GM12878 (cell line): ENCODE data around the gene FAF1. TPM values are rescaled to one million over a fixed set of nuclear protein-coding genes. Genes with fewer than 3 reads are reported as not detected.
"Not testable (repeated sequence)": the region's sequence is repeated elsewhere in the genome, so short reads cannot be mapped to it uniquely, and the experiment has no call there.

Experiments
- ATAC-seq: fragments of 200-7000 bp; cut with Tn5 transposase; 3 replicates; pipeline ENCODE4 v1.9.1; 2020; ENCODE audit warnings: mild to moderate bottlenecking, moderate library complexity
- BruUV-seq: library from RNA; stranded (reverse); fragments of 400-500 nt; replicated peaks from 2 replicates; lab custom pipeline; 2021; lab: Mats Ljungman, UMichigan
- CTCF ChIA-PET: fragments of 300-600 bp; sonication (Branson Sonifier 250); formaldehyde crosslinking; extraction: SDS; loops from one replicate; lab custom pipeline; 2021; ENCODE audit warnings: inconsistent platforms; lab: Yijun Ruan, JAX
- POLR2A ChIA-PET: fragments of 350-600 bp; formaldehyde crosslinking; extraction: SDS; loops from one replicate; lab custom pipeline; 2021; ENCODE audit warnings: inconsistent platforms; lab: Charles Lee
- RAD21 ChIA-PET: fragments of 300-600 bp; sonication (Branson Sonifier 250); formaldehyde crosslinking; loops from one replicate; lab custom pipeline; 2023; ENCODE audit warnings: antibody characterized with exemption; ENCODE audit not compliant: unreplicated experiment; lab: Charles Lee
- SMC1A ChIA-PET: fragments of 300-600 bp; sonication (Branson Sonifier 250); formaldehyde crosslinking; loops from one replicate; lab custom pipeline; 2023; ENCODE audit not compliant: unreplicated experiment, uncharacterized antibody; lab: Charles Lee
- DNase-seq: peaks from one replicate; pipeline ENCODE4 v3.0.0-alpha.2; 2011; ENCODE audit warnings: low read depth, low spot score
- FAIRE-seq: peaks from 3 replicates; lab custom pipeline; 2011; peaks lifted over from hg19 to GRCh38; lab: Jason Lieb, UNC
- H2AFZ ChIP-seq: 2 replicates; pipeline ENCODE4 v1.6.0; 2011; ENCODE audit warnings: low read depth, low read length, control low read depth; ENCODE audit not compliant: control insufficient read depth
- H3K27ac ChIP-seq: 2 replicates; pipeline ENCODE4 v1.5.1; 2011; ENCODE audit warnings: control low read depth; ENCODE audit not compliant: control insufficient read depth, insufficient read depth
- H3K27me3 ChIP-seq, 2 experiments: replicated peaks in 1 of 2; 2 replicates each; pipeline versions ENCODE4 v1.6.0 to v1.6.1; 2011; ENCODE audit warnings: low read length in 1 of 2; ENCODE audit not compliant: control insufficient read depth in 2 of 2, insufficient read depth in 2 of 2
- H3K36me3 ChIP-seq, 2 experiments: 2 replicates each; pipeline ENCODE4 v1.5.1; 2011; ENCODE audit warnings: low read length in 1 of 2; ENCODE audit not compliant: control insufficient read depth in 2 of 2, insufficient read depth in 2 of 2
- H3K4me1 ChIP-seq: 2 replicates; pipeline ENCODE4 v1.6.1; 2011; ENCODE audit warnings: mild to moderate bottlenecking, low read length, moderate library complexity, mixed read lengths; ENCODE audit not compliant: control insufficient read depth, insufficient read depth
- H3K4me2 ChIP-seq: 2 replicates; pipeline ENCODE4 v1.6.0; 2011; ENCODE audit warnings: control low read depth; ENCODE audit not compliant: control insufficient read depth, insufficient read depth
- H3K4me3 ChIP-seq: fragments of 200-600 bp; sonication (generic); 2 replicates; pipeline ENCODE4 v1.5.1; 2016
- H3K79me2 ChIP-seq: 2 replicates; pipeline ENCODE4 v1.6.0; 2011; ENCODE audit warnings: low read length; ENCODE audit not compliant: control insufficient read depth, insufficient read depth
- H3K9ac ChIP-seq: 2 replicates; pipeline ENCODE4 v1.8.0; 2011; ENCODE audit warnings: low read length, control low read depth, mixed read lengths; ENCODE audit not compliant: control insufficient read depth, insufficient read depth
- H3K9me3 ChIP-seq: replicated peaks from 3 replicates; pipeline ENCODE4 v1.5.1; 2011; ENCODE audit warnings: mild to moderate bottlenecking, low read length; ENCODE audit not compliant: control insufficient read depth, insufficient read depth
- H4K20me1 ChIP-seq: 2 replicates; pipeline ENCODE4 v1.6.0; 2011; ENCODE audit not compliant: control insufficient read depth, insufficient read depth
- WGBS: methylation state at CpG from one replicate; pipeline ENCODE4 v1.1.6; 2016; ENCODE audit warnings: low lambda C conversion rate; ENCODE audit not compliant: insufficient replicate concordance, insufficient coverage; ENCODE audit errors: missing lambda C conversion rate; 5-methylcytosine and 5-hydroxymethylcytosine counted together
- in situ Hi-C: fragments of 300-500 bp; cut with MboI; formaldehyde crosslinking; loops from 9 replicates; pipeline ENCODE4 v1.14.3; 2018; ENCODE audit warnings: mixed read lengths
- intact Hi-C: fragments of 100-400 bp; cut with micrococcal nuclease; formaldehyde crosslinking; loops from one replicate; pipeline ENCODE4 v1.14.2; 2022; ENCODE audit not compliant: unreplicated experiment
- polyA plus RNA-seq, 11 experiments: library from polyadenylated mRNA; depleted of rRNA in 4 of 11; unstranded in 6 of 11; stranded (reverse) in 5 of 11; fragments of >200 nt; fragmentation: Nextera tagmentation in 4 of 11; fragmentation: Illumina TruSeq in 1 of 11; extraction: Ambion mirVana in 4 of 11; extraction: Trizol in 1 of 11; gene quantifications; 1 replicate in 1 of 11; 2 replicates in 10 of 11; pipeline versions ENCODE4 v1.2.1 to v1.2.3, GENCODE V29; 2011 to 2016; ENCODE audit warnings: inconsistent platforms in 2 of 11, missing spikeins in 2 of 11, low read depth in 1 of 11
- total RNA-seq, 4 experiments: library from RNA; depleted of rRNA in 3 of 4; stranded (reverse); fragments of >200 nt in 3 of 4; fragmentation: Illumina TruSeq in 1 of 4; extraction: Trizol in 1 of 4; gene quantifications; 2 replicates each; pipeline versions ENCODE4 v1.2.1 to v1.2.3, GENCODE V29; 2013 to 2021

The FAF1 gene
- total and polyA plus RNA-seq, 10 of the 15 experiments (the other 5 are each of a cell fraction or from before 2014, with no cell fraction given), result 8.6 to 54.5 (median 23.7) TPM

DNA sequence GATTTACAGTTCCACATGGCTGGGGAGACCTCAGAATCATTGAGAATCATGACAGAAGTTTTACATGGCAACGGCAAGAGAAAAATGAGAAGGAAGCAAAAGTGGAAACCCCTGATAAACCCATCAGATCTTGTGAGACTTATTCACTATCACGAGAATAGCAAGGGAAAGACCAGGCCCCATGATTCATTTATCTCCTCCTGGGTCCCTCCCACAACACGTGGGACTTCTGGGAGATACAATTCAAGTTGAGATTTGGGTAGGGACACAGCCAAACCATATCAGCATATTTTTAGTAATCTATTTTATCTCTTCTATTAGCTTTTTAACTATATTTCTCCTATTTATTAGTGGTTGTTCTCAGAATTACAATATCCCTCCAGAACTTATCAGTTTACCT lies 26.3 kb downstream of the FAF1 start:
- ATAC-seq, H3K27ac ChIP-seq, DNase-seq, SMC1A ChIA-PET, H3K9ac ChIP-seq, RAD21 ChIA-PET, CTCF ChIA-PET, H3K9me3 ChIP-seq, FAIRE-seq, H3K4me1 ChIP-seq, H3K36me3 ChIP-seq, H3K4me2 ChIP-seq, H2AFZ ChIP-seq, H4K20me1 ChIP-seq, BruUV-seq, H3K4me3 ChIP-seq, H3K27me3 ChIP-seq, in situ Hi-C loops, POLR2A ChIA-PET: not testable (repeated sequence)
- H3K79me2 ChIP-seq, result peaks cover 18% of the 10 kb centered on the region
- intact Hi-C loops, result loop anchor here (5.0 kb wide), 1 partner anchor 34 kb away; no protein-coding TSS in a partner anchor
- WGBS, result 20% methylated on average over 3 of the region's 3 CpGs

DNA sequence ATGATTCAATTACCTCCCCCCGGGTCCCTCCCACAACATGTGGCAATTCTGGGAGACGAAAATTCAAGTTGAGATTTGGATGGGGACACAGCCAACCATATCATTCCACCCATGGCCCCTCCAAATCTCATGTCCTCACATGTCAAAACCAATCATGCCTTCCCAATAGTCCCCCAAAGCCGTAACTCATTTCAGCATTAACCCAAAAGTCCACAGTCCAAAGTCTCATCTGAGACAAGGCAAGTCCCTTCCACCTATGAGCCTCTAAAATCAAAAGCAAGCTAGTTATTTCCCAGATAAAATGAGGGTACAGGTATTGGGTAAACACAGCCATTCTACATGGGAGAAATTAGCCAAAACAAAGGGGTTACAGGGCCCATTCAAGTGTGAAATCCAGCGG lies 28.0 kb downstream of the FAF1 start:
- H3K9me3 ChIP-seq, H3K4me3 ChIP-seq, H3K4me2 ChIP-seq, DNase-seq, RAD21 ChIA-PET, H3K4me1 ChIP-seq, in situ Hi-C loops, H2AFZ ChIP-seq, ATAC-seq, H4K20me1 ChIP-seq, H3K27me3 ChIP-seq, BruUV-seq, H3K9ac ChIP-seq, FAIRE-seq, SMC1A ChIA-PET, H3K27ac ChIP-seq, H3K36me3 ChIP-seq, CTCF ChIA-PET: not testable (repeated sequence)
- POLR2A ChIA-PET, result interaction anchor here (0.6 kb wide), 1 partner anchor 34 kb away, joined by 3 read pairs; no protein-coding TSS in a partner anchor
- H3K79me2 ChIP-seq, result peaks cover 19% of the 10 kb centered on the region
- WGBS, result 84% methylated on average over 4 of the region's 4 CpGs
- intact Hi-C loops, result loop anchor here (5.0 kb wide), 1 partner anchor 35 kb away; no protein-coding TSS in a partner anchor
